ENCODE data around the gene ITIH1.

DNA sequence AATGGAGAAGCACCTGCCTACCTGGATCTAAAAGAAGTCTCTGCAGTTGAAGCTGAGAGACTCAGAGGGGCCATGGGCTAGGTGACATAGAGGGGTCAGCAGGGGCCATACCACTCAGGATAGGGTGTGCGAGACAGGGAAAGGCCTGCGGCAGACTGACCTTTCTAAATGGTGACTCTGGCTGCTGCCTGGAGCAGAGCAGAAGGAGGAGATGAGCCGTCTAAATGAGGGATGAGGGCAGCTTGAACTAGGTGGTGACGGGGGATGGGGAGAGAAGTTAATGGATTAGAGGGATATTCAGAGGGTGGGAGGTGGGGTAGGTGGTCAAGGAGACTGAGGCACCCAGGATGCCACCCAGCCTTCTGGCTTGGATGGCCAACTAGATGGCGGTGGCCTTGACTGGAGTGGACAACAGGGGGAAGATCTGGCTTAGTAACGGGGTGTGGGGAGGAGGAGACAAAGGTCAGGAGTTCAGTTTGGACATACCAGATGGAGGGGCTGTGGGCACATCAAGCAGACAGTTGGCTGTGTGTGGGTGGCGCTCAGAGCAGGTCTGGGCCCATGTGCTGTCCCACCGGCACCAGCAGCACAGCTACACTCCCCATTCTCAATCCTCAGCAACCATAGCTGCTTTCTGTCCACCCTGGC is 3.2 kb upstream of the ITIH1 start:
- TF ChIP-seq, protein P1, sequence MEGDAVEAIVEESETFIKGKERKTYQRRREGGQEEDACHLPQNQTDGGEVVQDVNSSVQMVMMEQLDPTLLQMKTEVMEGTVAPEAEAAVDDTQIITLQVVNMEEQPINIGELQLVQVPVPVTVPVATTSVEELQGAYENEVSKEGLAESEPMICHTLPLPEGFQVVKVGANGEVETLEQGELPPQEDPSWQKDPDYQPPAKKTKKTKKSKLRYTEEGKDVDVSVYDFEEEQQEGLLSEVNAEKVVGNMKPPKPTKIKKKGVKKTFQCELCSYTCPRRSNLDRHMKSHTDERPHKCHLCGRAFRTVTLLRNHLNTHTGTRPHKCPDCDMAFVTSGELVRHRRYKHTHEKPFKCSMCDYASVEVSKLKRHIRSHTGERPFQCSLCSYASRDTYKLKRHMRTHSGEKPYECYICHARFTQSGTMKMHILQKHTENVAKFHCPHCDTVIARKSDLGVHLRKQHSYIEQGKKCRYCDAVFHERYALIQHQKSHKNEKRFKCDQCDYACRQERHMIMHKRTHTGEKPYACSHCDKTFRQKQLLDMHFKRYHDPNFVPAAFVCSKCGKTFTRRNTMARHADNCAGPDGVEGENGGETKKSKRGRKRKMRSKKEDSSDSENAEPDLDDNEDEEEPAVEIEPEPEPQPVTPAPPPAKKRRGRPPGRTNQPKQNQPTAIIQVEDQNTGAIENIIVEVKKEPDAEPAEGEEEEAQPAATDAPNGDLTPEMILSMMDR (IDR thresholded peaks at IDR 0.05; ENCODE audit: low read depth, low read length), result no peak
- TF ChIP-seq EZH2phosphoT487 (IDR thresholded peaks at IDR 0.05; ENCODE audit: low read depth), result no peak
